NCI-H128 (cell line): Measurements from ENCODE around the gene FHIT.

Source experiments
- DNase-seq: peaks from one replicate; lab custom pipeline; 2025; ENCODE audit not compliant: unreplicated experiment; lab: John Stamatoyannopoulos, UW

FHIT gene

GRCh38 chr3:60313231-60313798 is 937.9 kb downstream of the FHIT start:
- no peak for DNase-seq

- DNase-seq, result no peak
Measured at GRCh38 chr3:60309539-60310268, 941.5 kb downstream of the FHIT start.

GRCh38 chr3:60308808-60309207 is 942.4 kb downstream of the FHIT start:
- DNase-seq, result no peak

GRCh38 chr3:60307562-60308199 is 943.6 kb downstream of the FHIT start:
- DNase-seq, result no peak

- no peak for DNase-seq
Measured at GRCh38 chr3:60304112-60304511, 947.1 kb downstream of the FHIT start.

GRCh38 chr3:60303160-60303559 is 948.1 kb downstream of the FHIT start:
- no peak for DNase-seq

GRCh38 chr3:60301142-60301541 is 950.1 kb downstream of the FHIT start:
- DNase-seq, result no peak

- no peak for DNase-seq
Measured at GRCh38 chr3:60298141-60298540, 953.1 kb downstream of the FHIT start.

GRCh38 chr3:60294181-60294580 is 957.1 kb downstream of the FHIT start:
- no peak for DNase-seq

- no peak for DNase-seq
Measured at GRCh38 chr3:60291115-60291514, 960.1 kb downstream of the FHIT start.

GRCh38 chr3:60290122-60290492 is 961.1 kb downstream of the FHIT start:
- DNase-seq, result no peak

GRCh38 chr3:60289341-60290121 is 961.7 kb downstream of the FHIT start:
- DNase-seq, result no peak

- DNase-seq, result no peak
Measured at GRCh38 chr3:60282866-60283265, 968.4 kb downstream of the FHIT start.

GRCh38 chr3:60281970-60282369 is 969.3 kb downstream of the FHIT start:
- DNase-seq, result no peak

GRCh38 chr3:60277361-60277800 is 973.9 kb downstream of the FHIT start:
- DNase-seq, result no peak

- no peak for DNase-seq
Measured at GRCh38 chr3:60276615-60277014, 974.6 kb downstream of the FHIT start.

GRCh38 chr3:60274646-60275045 is 976.6 kb downstream of the FHIT start:
- DNase-seq, result no peak

- DNase-seq, result no peak
Measured at GRCh38 chr3:60274098-60274497, 977.2 kb downstream of the FHIT start.

GRCh38 chr3:60269829-60270266 is 981.4 kb downstream of the FHIT start:
- DNase-seq, result no peak

GRCh38 chr3:60269377-60269776 is 981.9 kb downstream of the FHIT start:
- DNase-seq, result no peak

- DNase-seq, result no peak
Measured at GRCh38 chr3:60268123-60268522, 983.1 kb downstream of the FHIT start.

GRCh38 chr3:60266444-60266843 is 984.8 kb downstream of the FHIT start:
- DNase-seq, result no peak
